Fibroblast of lung (primary cell): Measurements from ENCODE around the gene UVRAG. TPM values are rescaled to one million over a fixed set of nuclear protein-coding genes. Genes with fewer than 3 reads are reported as not detected.

ENCODE experiments used
- DNase-seq, 2 donors: peaks; one replicate each; pipeline versions ENCODE4 v3.0.0 to v3.0.0-alpha.2; 2010; ENCODE audit warnings: low read depth in 2 of 2
- H2AFZ ChIP-seq: 2 replicates; pipeline ENCODE4 v1.5.1; 2012; ENCODE audit warnings: low read length, control low read depth, inconsistent platforms
- H3K27ac ChIP-seq: 2 replicates; pipeline ENCODE4 v1.5.1; 2011; ENCODE audit warnings: low read length, control low read depth; ENCODE audit not compliant: insufficient read depth
- H3K27me3 ChIP-seq: 2 replicates; pipeline ENCODE4 v1.5.1; 2011; ENCODE audit warnings: mild to moderate bottlenecking, low read length; ENCODE audit not compliant: control insufficient read depth, insufficient read depth
- H3K36me3 ChIP-seq: 2 replicates; pipeline ENCODE4 v1.5.1; 2011; ENCODE audit warnings: low read length; ENCODE audit not compliant: control insufficient read depth, insufficient read depth
- H3K4me1 ChIP-seq: 2 replicates; pipeline ENCODE4 v1.5.1; 2011; ENCODE audit warnings: low read length; ENCODE audit not compliant: control insufficient read depth, insufficient read depth; ENCODE audit errors: extremely low read depth
- H3K4me2 ChIP-seq: 2 replicates; pipeline ENCODE4 v1.5.1; 2011; ENCODE audit warnings: low read length, control low read depth; ENCODE audit not compliant: insufficient read depth; ENCODE audit errors: extremely low read depth
- H3K4me3 ChIP-seq, 4 experiments: fragments of 200-600 bp in 1 of 4; sonication (generic) in 1 of 4; replicated peaks in 1 of 4; 2 replicates each; pipeline ENCODE4 v1.5.1; 2011 to 2016; ENCODE audit warnings: low read length in 4 of 4, low read depth in 3 of 4, mild to moderate bottlenecking in 3 of 4, control low read depth in 2 of 4, inconsistent platforms in 1 of 4, mixed read lengths in 1 of 4; ENCODE audit not compliant: insufficient read depth in 1 of 4; ENCODE audit errors: control extremely low read depth in 1 of 4
- H3K79me2 ChIP-seq: 2 replicates; pipeline ENCODE4 v1.5.1; 2012; ENCODE audit warnings: mild to moderate bottlenecking, low read length, inconsistent platforms; ENCODE audit not compliant: control insufficient read depth, insufficient read depth
- H3K9ac ChIP-seq: 2 replicates; pipeline ENCODE4 v1.5.1; 2011; ENCODE audit warnings: mild to moderate bottlenecking, low read length, control low read depth; ENCODE audit not compliant: insufficient read depth
- H3K9me3 ChIP-seq: 2 replicates; pipeline ENCODE4 v1.5.1; 2012; ENCODE audit warnings: low read depth, low read length; ENCODE audit not compliant: control insufficient read depth, insufficient read depth
- H4K20me1 ChIP-seq: 2 replicates; pipeline ENCODE4 v1.5.1; 2011; ENCODE audit warnings: low read length; ENCODE audit not compliant: control insufficient read depth, insufficient read depth; ENCODE audit errors: extremely low read depth
- EZH2 ChIP-seq: IDR thresholded peaks from 2 replicates; pipeline ENCODE4 v1.5.1; 2012; ENCODE audit warnings: low read length, control low read depth, mild to moderate bottlenecking; ENCODE audit errors: missing control alignments
- polyA plus RNA-seq, 2 donors: library from polyadenylated mRNA; depleted of rRNA in 1 of 2; stranded (reverse) in 1 of 2; unstranded in 1 of 2; fragments of >200 nt; gene quantifications; 2 replicates each; pipeline ENCODE4 v1.2.1, GENCODE V29; 2011 to 2012; ENCODE audit warnings: missing spikeins in 1 of 2
- total RNA-seq: library from RNA; depleted of rRNA; stranded (reverse); fragments of >200 nt; gene quantifications from 2 replicates; pipeline ENCODE4 v1.2.1, GENCODE V29; 2014
- TF ChIP-seq, protein P1 (sequence below), 2 donors: IDR thresholded peaks in 1 of 2; conservative IDR thresholded peaks in 1 of 2; 1 replicate in 1 of 2; 2 replicates in 1 of 2; pipeline ENCODE4 v1.5.1; 2011 to 2012; ENCODE audit warnings: low read length in 2 of 2, control low read depth in 1 of 2, inconsistent platforms in 1 of 2, low read depth in 1 of 2, mild to moderate bottlenecking in 1 of 2

Gene UVRAG
- total and polyA plus RNA-seq, 2 donors (not counting 1 experiment from before 2014, with no cell fraction given) = 15.8 to 22.1 TPM

GRCh38 chr11:75910426-75911145 is 95.6 kb downstream of the UVRAG start:
- no peaks in the 10 kb centered on the region for H3K4me1 ChIP-seq
- H3K79me2 ChIP-seq = no peaks in the 10 kb centered on the region
- no peaks in the 10 kb centered on the region for H3K27me3 ChIP-seq
- H3K4me2 ChIP-seq = no peak overlapping the region
- no peaks in the 10 kb centered on the region for H4K20me1 ChIP-seq
- H3K4me3 ChIP-seq = no peak overlapping the region
- no peak overlapping the region for H3K9ac ChIP-seq
- DNase-seq = no peak
- no peaks in the 10 kb centered on the region for H3K9me3 ChIP-seq
- no peak for TF ChIP-seq EZH2
- TF ChIP-seq, protein P1, sequence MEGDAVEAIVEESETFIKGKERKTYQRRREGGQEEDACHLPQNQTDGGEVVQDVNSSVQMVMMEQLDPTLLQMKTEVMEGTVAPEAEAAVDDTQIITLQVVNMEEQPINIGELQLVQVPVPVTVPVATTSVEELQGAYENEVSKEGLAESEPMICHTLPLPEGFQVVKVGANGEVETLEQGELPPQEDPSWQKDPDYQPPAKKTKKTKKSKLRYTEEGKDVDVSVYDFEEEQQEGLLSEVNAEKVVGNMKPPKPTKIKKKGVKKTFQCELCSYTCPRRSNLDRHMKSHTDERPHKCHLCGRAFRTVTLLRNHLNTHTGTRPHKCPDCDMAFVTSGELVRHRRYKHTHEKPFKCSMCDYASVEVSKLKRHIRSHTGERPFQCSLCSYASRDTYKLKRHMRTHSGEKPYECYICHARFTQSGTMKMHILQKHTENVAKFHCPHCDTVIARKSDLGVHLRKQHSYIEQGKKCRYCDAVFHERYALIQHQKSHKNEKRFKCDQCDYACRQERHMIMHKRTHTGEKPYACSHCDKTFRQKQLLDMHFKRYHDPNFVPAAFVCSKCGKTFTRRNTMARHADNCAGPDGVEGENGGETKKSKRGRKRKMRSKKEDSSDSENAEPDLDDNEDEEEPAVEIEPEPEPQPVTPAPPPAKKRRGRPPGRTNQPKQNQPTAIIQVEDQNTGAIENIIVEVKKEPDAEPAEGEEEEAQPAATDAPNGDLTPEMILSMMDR (conservative IDR thresholded peaks at IDR 0.05 in 1 of 2, IDR thresholded peaks at IDR 0.05 in 1 of 2; ENCODE audit: low read depth in 1 of 2, low read length in 2 of 2) = no peak
- H2AFZ ChIP-seq = no peak overlapping the region
- no peaks in the 10 kb centered on the region for H3K36me3 ChIP-seq
- H3K27ac ChIP-seq = no peak overlapping the region

DNA sequence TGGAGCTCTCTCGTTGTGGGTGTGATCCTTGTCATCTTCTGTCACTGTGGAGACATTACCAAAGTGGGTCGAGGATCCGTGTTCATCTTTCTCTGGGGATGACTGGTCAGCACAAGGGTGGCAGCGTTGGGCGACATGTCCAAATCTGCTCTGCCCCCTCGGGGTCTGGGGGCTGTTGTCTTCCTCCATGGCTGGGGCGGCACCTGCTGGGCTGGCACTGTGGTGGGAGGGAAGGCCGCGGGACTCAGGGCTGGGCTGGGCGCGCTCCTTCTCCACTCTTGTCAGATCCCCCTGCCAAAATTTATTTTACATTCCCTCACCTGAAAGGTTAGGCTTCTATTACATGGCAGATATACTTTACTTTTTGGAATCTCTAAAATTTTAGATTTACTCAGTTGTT is 96.4 kb downstream of the UVRAG start:
- Histone ChIP-seq H3K4me1 (no peaks in the 10 kb centered on the region), H4K20me1 (no peaks in the 10 kb centered on the region), H3K9me3 (no peaks in the 10 kb centered on the region), H3K4me2 (no peak overlapping the region), H3K79me2 (no peaks in the 10 kb centered on the region), H3K27me3 (no peaks in the 10 kb centered on the region), H3K9ac (no peak overlapping the region), H2AFZ (no peak overlapping the region), H3K4me3 (no peak overlapping the region), H3K27ac (no peak overlapping the region), H3K36me3 (no peaks in the 10 kb centered on the region)
- no peak for TF ChIP-seq EZH2
- DNase-seq = no peak

- H3K36me3 ChIP-seq = no peaks in the 10 kb centered on the region
- no peaks in the 10 kb centered on the region for H3K9me3 ChIP-seq
- H3K27me3 ChIP-seq = no peaks in the 10 kb centered on the region
- no peak overlapping the region for H3K4me3 ChIP-seq
- no peak overlapping the region for H3K4me2 ChIP-seq
- H3K27ac ChIP-seq = no peak overlapping the region
- H3K9ac ChIP-seq = no peak overlapping the region
- H2AFZ ChIP-seq = no peak overlapping the region
- H3K4me1 ChIP-seq = no peaks in the 10 kb centered on the region
- TF ChIP-seq, protein P1 (conservative IDR thresholded peaks at IDR 0.05 in 1 of 2, IDR thresholded peaks at IDR 0.05 in 1 of 2; ENCODE audit: low read depth in 1 of 2, low read length in 2 of 2) = no peak
- no peak for TF ChIP-seq EZH2
- no peaks in the 10 kb centered on the region for H3K79me2 ChIP-seq
- H4K20me1 ChIP-seq = no peaks in the 10 kb centered on the region
- DNase-seq = no peak
Measured at GRCh38 chr11:75913984-75914383, 99.0 kb downstream of the UVRAG start.
